HEK293 (cell line): Measurements from ENCODE around the gene OPA3.

Experiments used
- GFI1B ChIP-seq: fragments of 450-650 bp; formaldehyde crosslinking; IDR thresholded peaks from 2 replicates; pipeline ENCODE4 v1.5.1; 2016; ENCODE audit warnings: missing biosample characterization, missing genetic modification characterization
- GLI2 ChIP-seq: fragments of 450-650 bp; formaldehyde crosslinking; IDR thresholded peaks from 2 replicates; pipeline ENCODE4; 2017; ENCODE audit warnings: missing biosample characterization, missing genetic modification characterization, low read depth, borderline replicate concordance
- GLIS1 ChIP-seq: fragments of 450-650 bp; formaldehyde crosslinking; IDR thresholded peaks from 2 replicates; pipeline ENCODE4 v1.5.1; 2016; ENCODE audit warnings: missing biosample characterization, missing genetic modification characterization
- KLF7 ChIP-seq: fragments of 450-650 bp; formaldehyde crosslinking; IDR thresholded peaks from 2 replicates; pipeline ENCODE4 v1.5.1; 2016; ENCODE audit warnings: missing biosample characterization, missing genetic modification characterization, borderline replicate concordance
- MYNN ChIP-seq: fragments of 450-650 bp; formaldehyde crosslinking; IDR thresholded peaks from 2 replicates; pipeline ENCODE4 v1.5.1; 2016; ENCODE audit warnings: missing biosample characterization, missing genetic modification characterization, borderline replicate concordance
- REPIN1 ChIP-seq: fragments of 450-650 bp; formaldehyde crosslinking; IDR thresholded peaks from 2 replicates; pipeline ENCODE4 v1.5.1; 2017; ENCODE audit warnings: missing biosample characterization, missing genetic modification characterization, low read depth
- TCF7L2 ChIP-seq: IDR thresholded peaks from 2 replicates; pipeline ENCODE4 v1.6.1; 2011; ENCODE audit warnings: low read depth, mild to moderate bottlenecking, inconsistent platforms, low read length, moderate library complexity, borderline replicate concordance
- ZBTB49 ChIP-seq: fragments of 450-650 bp; formaldehyde crosslinking; IDR thresholded peaks from 2 replicates; pipeline ENCODE4 v1.5.1; 2016; ENCODE audit warnings: missing biosample characterization, missing genetic modification characterization, low read depth
- ZBTB8A ChIP-seq: fragments of 450-650 bp; formaldehyde crosslinking; IDR thresholded peaks from 2 replicates; pipeline ENCODE4 v1.5.1; 2016; ENCODE audit warnings: missing biosample characterization, missing genetic modification characterization
- ZFP3 ChIP-seq: fragments of 450-650 bp; formaldehyde crosslinking; IDR thresholded peaks from 2 replicates; pipeline ENCODE4 v1.5.1; 2016; ENCODE audit warnings: low read depth, missing biosample characterization, missing genetic modification characterization
- ZFP37 ChIP-seq: fragments of 450-650 bp; formaldehyde crosslinking; IDR thresholded peaks from 2 replicates; pipeline ENCODE4 v1.5.1; 2016; ENCODE audit warnings: missing biosample characterization, missing genetic modification characterization
- ZNF121 ChIP-seq: fragments of 450-650 bp; formaldehyde crosslinking; IDR thresholded peaks from 2 replicates; pipeline ENCODE4 v1.5.1; 2016; ENCODE audit warnings: missing biosample characterization, missing genetic modification characterization
- ZNF132 ChIP-seq: fragments of 450-650 bp; formaldehyde crosslinking; IDR thresholded peaks from 2 replicates; pipeline ENCODE4 v1.5.1; 2017; ENCODE audit warnings: missing biosample characterization, missing genetic modification characterization, borderline replicate concordance
- ZNF202 ChIP-seq: fragments of 450-650 bp; formaldehyde crosslinking; IDR thresholded peaks from 2 replicates; pipeline ENCODE4 v1.5.1; 2016; ENCODE audit warnings: missing biosample characterization, missing genetic modification characterization, borderline replicate concordance
- ZNF311 ChIP-seq: fragments of 450-650 bp; formaldehyde crosslinking; IDR thresholded peaks from 2 replicates; pipeline ENCODE4 v1.5.1; 2017; ENCODE audit warnings: missing biosample characterization, missing genetic modification characterization, borderline replicate concordance
- ZNF350 ChIP-seq: fragments of 450-650 bp; formaldehyde crosslinking; IDR thresholded peaks from 2 replicates; pipeline ENCODE4 v1.5.0; 2017; ENCODE audit warnings: missing biosample characterization, mild to moderate bottlenecking, missing genetic modification characterization
- ZNF354C ChIP-seq: fragments of 450-650 bp; formaldehyde crosslinking; IDR thresholded peaks from 2 replicates; pipeline ENCODE4 v1.5.1; 2016; ENCODE audit warnings: missing biosample characterization, missing genetic modification characterization, low read depth, borderline replicate concordance
- ZNF416 ChIP-seq: fragments of 450-650 bp; formaldehyde crosslinking; IDR thresholded peaks from 2 replicates; pipeline ENCODE4 v1.5.1; 2016; ENCODE audit warnings: missing biosample characterization, missing genetic modification characterization
- ZNF426 ChIP-seq: fragments of 450-650 bp; formaldehyde crosslinking; IDR thresholded peaks from 2 replicates; pipeline ENCODE4 v1.5.1; 2017; ENCODE audit warnings: missing biosample characterization, missing genetic modification characterization, mild to moderate bottlenecking, inconsistent platforms, moderate library complexity
- ZNF449 ChIP-seq: fragments of 450-650 bp; formaldehyde crosslinking; IDR thresholded peaks from 2 replicates; pipeline ENCODE4 v1.5.1; 2017; ENCODE audit warnings: missing biosample characterization, mild to moderate bottlenecking, missing genetic modification characterization, moderate library complexity
- ZNF514 ChIP-seq: fragments of 450-650 bp; formaldehyde crosslinking; IDR thresholded peaks from 2 replicates; pipeline ENCODE4 v1.5.1; 2016; ENCODE audit warnings: missing biosample characterization, missing genetic modification characterization
- ZNF518A ChIP-seq: fragments of 450-650 bp; formaldehyde crosslinking; conservative IDR thresholded peaks from 2 replicates; pipeline ENCODE4 v1.5.1; 2016; ENCODE audit warnings: low read depth, missing biosample characterization, missing genetic modification characterization
- ZNF639 ChIP-seq: fragments of 450-650 bp; formaldehyde crosslinking; IDR thresholded peaks from 2 replicates; pipeline ENCODE4 v1.5.1; 2016; ENCODE audit warnings: missing biosample characterization, missing genetic modification characterization
- ZNF692 ChIP-seq: fragments of 450-650 bp; formaldehyde crosslinking; IDR thresholded peaks from 2 replicates; pipeline ENCODE4 v1.5.1; 2016; ENCODE audit warnings: missing biosample characterization, missing genetic modification characterization
- ZNF76 ChIP-seq: fragments of 450-650 bp; formaldehyde crosslinking; IDR thresholded peaks from 2 replicates; pipeline ENCODE4; 2016; ENCODE audit warnings: low read depth, missing biosample characterization, missing genetic modification characterization, borderline replicate concordance
- ZNF792 ChIP-seq: fragments of 450-650 bp; formaldehyde crosslinking; IDR thresholded peaks from 2 replicates; pipeline ENCODE4 v1.5.1; 2016; ENCODE audit warnings: missing biosample characterization, missing genetic modification characterization

The OPA3 gene

GRCh38 chr19:45547965-45548609, 36.5 kb downstream of the OPA3 start (continued):
- TF ChIP-seq ZNF518A (tag by site-specific recombination) = no peak
- no peak for TF ChIP-seq KLF7
- TF ChIP-seq ZNF121 (tag by site-specific recombination) = no peak
- TF ChIP-seq MYNN = no peak
- TF ChIP-seq GLI2 (tag by site-specific recombination) = no peak
- no peak for TF ChIP-seq ZNF514 (tag by site-specific recombination)
- TF ChIP-seq ZNF416 (tag by site-specific recombination) = no peak
- TF ChIP-seq GLIS1 (tag by site-specific recombination) = peak; percentile 78
- no peak for TF ChIP-seq ZNF639 (tag by site-specific recombination)
- no peak for TF ChIP-seq ZNF132 (tag by site-specific recombination)
- TF ChIP-seq ZNF354C = no peak
- TF ChIP-seq ZBTB49 = no peak
- no peak for TF ChIP-seq TCF7L2
- no peak for TF ChIP-seq ZNF202 (tag by site-specific recombination)
- TF ChIP-seq ZNF311 = no peak
- no peak for TF ChIP-seq ZFP3 (tag by site-specific recombination)
- no peak for TF ChIP-seq ZBTB8A (tag by site-specific recombination)
- no peak for TF ChIP-seq REPIN1 (tag by site-specific recombination)
- no peak for TF ChIP-seq ZNF449
- TF ChIP-seq ZNF350 (tag by site-specific recombination) = no peak
- no peak for TF ChIP-seq ZNF76 (tag by site-specific recombination)
- no peak for TF ChIP-seq GFI1B (tag by site-specific recombination)
- no peak for TF ChIP-seq ZNF692
- no peak for TF ChIP-seq ZNF426 (tag by site-specific recombination)
- TF ChIP-seq ZNF792 (tag by site-specific recombination) = no peak
- TF ChIP-seq ZFP37 (tag by site-specific recombination) = no peak
